VCaP (cell line): Measurements from ENCODE around the gene APEX2.

Experiments used
- H3K27ac ChIP-seq: fragments of 450-650 bp; 2 replicates; pipeline ENCODE4 v1.5.1; 2017
- CTCF ChIP-seq: fragments of 450-650 bp; conservative IDR thresholded peaks from 2 replicates; pipeline ENCODE4 v1.5.1; 2017; ENCODE audit warnings: mild to moderate bottlenecking, moderate library complexity

APEX2 gene

GRCh38 chrX:55026840-55027239 lies 26.7 kb downstream of the APEX2 start:
- no peak for TF ChIP-seq CTCF
- H3K27ac ChIP-seq, result no peak overlapping the region

DNA sequence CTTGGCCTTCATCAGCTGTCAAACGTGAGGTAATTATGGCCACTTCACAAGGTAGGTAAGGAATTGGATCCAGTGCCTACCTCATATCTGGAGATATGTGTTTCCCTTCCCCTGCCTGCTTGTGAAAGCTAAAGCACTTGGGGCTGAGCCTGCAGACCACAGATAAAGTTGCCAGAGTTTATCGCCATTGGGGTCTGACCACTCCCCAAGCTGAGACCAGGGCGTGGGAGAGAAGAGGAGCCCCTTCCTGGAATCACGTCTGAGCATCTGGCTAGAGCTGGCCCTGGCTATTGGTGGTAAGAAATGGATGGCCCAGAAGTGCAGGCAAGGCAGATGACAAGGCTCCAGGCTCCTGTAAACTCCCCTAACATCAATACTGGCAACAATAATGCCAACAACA lies 27.9 kb downstream of the APEX2 start:
- H3K27ac ChIP-seq, result no peak overlapping the region
- TF ChIP-seq CTCF, result no peak

DNA sequence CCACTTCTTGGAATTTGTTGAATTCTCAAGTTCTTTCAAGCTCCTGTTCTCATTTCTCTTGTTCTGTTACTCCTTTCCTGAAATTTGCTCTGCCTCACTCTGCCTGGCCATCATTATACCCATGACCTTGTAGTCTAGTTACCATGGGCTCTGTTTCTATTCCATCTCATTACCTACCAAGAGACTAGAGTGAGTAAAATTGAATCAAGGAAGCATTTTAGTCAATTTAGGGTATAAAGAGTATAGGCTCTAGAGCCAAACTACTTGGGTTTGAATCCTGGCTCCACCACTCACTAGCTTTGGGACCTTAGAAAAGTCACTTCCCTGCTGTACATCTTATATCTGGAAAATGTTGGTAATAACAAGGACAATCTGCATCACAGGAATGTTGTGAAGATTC lies 28.4 kb downstream of the APEX2 start:
- no peak overlapping the region for H3K27ac ChIP-seq
- no peak for TF ChIP-seq CTCF

DNA sequence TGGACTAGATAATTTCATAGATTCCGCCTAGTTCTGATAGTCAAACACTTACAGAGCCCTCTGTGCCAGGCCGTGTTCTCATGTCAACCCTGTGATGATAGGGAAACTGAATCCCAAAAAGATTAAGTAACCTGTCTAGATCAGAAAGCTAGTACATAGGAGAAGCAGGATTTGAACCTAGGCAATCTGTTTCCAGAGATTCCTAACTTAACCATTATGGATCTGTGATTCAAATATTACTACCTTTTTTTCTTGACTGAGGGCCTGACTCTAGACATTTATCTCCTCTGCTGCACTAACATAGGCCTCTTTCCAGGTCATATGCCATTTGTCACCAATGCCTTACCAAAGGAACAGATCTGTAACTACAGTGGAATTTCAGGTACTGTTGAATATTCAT lies 29.1 kb downstream of the APEX2 start:
- no peak overlapping the region for H3K27ac ChIP-seq
- TF ChIP-seq CTCF, result no peak

DNA sequence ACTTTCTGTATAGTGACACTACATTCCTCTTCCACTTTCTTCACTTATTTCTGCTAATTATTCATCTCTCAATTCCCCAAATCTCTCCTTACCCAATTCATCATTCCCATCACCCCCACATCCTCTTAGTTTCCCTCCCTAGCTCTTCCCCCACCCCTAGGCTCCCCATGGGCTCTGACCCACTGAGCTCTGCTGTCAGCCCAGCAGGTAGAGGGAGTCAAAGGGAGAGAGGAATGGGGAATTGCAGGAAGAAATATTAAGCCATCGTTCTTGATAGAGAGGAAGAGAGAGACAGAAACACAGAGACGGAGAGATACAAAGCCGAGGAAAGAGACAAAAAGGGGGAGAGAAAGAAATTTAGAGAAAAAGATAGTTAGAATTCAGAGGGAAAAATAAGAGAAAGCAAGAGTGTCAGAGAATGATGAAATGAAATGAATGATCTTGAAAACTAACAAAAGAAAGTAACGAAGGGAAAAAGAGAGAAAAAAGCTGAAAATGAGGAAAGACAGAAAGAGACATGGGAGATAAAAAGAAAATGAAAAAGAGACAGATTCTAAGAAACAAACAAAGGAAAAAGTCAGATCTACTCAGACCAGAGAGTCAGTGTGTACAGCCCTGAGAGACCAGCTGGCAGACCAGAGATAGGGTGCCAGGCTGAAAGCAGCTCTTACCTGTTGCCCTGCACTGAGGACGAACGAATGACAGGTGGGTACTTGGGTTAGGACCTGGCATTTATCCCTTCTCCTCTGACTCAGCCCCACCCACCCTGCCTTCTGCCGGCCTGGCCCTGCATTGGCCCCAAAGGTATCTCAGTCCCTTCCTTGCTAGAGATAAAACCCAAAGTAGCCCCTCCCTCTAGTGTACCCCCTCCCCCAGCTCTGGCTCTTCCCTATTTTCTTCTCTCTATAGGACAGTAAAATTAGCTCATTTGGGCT lies 30.4 kb downstream of the APEX2 start, which contains the start of gene ALAS2:
Gene ALAS2, minus strand, starts transcription at position 707 of the 935 bp plus-strand sequence. CDS start 4,977 bp downstream, outside the sequence.
- TF ChIP-seq CTCF, result no peak
- H3K27ac ChIP-seq, result no peak within 1 kb of the TSS

DNA sequence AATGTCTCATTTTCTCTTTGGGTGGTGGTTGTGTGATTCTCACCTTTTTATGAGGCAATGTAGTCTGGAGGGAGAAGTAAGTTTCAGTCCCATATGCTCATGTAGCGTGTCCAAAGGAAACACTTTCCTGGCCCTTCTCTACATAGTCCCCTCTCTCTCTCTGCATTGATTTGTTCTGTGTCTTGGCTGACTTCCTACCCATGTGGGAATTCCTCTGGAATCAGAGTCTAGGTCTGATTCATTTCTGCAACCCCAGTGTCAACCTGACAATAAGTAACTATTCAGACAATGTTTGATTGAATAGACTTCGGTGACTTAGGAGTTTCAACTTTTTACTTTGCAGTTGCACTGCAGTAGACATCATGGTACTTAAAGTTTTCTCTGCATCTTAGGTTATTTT lies 33.3 kb downstream of the APEX2 start:
- H3K27ac ChIP-seq, result no peak overlapping the region
- no peak for TF ChIP-seq CTCF

GRCh38 chrX:55039471-55039870 lies 39.3 kb downstream of the APEX2 start:
- TF ChIP-seq CTCF, result no peak
- H3K27ac ChIP-seq, result no peak overlapping the region
